CD4-positive, alpha-beta T cell (primary cell): ENCODE measurements around the gene DNAAF2. TPM values are rescaled to one million over a fixed set of nuclear protein-coding genes. Genes with fewer than 3 reads are reported as not detected.

Experiments
- ATAC-seq: fragments of 200-7000 bp; cut with Tn5 transposase; one replicate; pipeline ENCODE4 v1.10.0; 2022; ENCODE audit warnings: mild to moderate bottlenecking; ENCODE audit not compliant: poor library complexity
- CTCF ChIA-PET: fragments of 350-600 bp; sonication (Branson Sonifier 250); formaldehyde crosslinking; loops from one replicate; lab custom pipeline; 2021; ENCODE audit warnings: antibody characterized with exemption, inconsistent platforms; lab: Charles Lee
- POLR2A ChIA-PET: fragments of 350-600 bp; sonication (Branson Sonifier 250); formaldehyde crosslinking; loops from one replicate; lab custom pipeline; 2021; ENCODE audit warnings: antibody characterized with exemption, inconsistent platforms; lab: Charles Lee
- DNase-seq, 14 experiments: peaks; one replicate each; pipeline ENCODE4 v3.0.0-alpha.2; 2013 to 2020; ENCODE audit warnings: mixed read lengths in 2 of 14
- H3K27ac ChIP-seq, 2 donors: one replicate each; pipeline versions ENCODE4 v1.5.1 to v1.7.0; 2013; ENCODE audit warnings: low read length in 2 of 2, low read depth in 1 of 2, mild to moderate bottlenecking in 1 of 2
- H3K27me3 ChIP-seq, 2 experiments: 1 replicate in 1 of 2; 2 replicates in 1 of 2; pipeline versions ENCODE4 v1.6.1 to v1.7.0; 2013; ENCODE audit warnings: low read length in 2 of 2, control low read depth in 1 of 2, mild to moderate bottlenecking in 1 of 2, moderate library complexity in 1 of 2; ENCODE audit not compliant: insufficient read depth in 2 of 2, control insufficient read depth in 1 of 2
- H3K36me3 ChIP-seq: one replicate; pipeline ENCODE4 v1.6.1; 2013; ENCODE audit warnings: low read length, control low read depth; ENCODE audit not compliant: insufficient read depth
- H3K4me1 ChIP-seq: one replicate; pipeline ENCODE4 v1.6.1; 2013; ENCODE audit warnings: low read length, control low read depth; ENCODE audit not compliant: insufficient read depth
- H3K4me3 ChIP-seq: one replicate; pipeline ENCODE4 v1.5.1; 2013; ENCODE audit warnings: mild to moderate bottlenecking, low read length, moderate library complexity
- H3K9me3 ChIP-seq, 2 experiments: 1 replicate in 1 of 2; 2 replicates in 1 of 2; pipeline versions ENCODE4 v1.6.1 to v1.7.0; 2013; ENCODE audit warnings: low read length in 2 of 2, mild to moderate bottlenecking in 2 of 2, control low read depth in 1 of 2, moderate library complexity in 1 of 2; ENCODE audit not compliant: control insufficient read depth in 1 of 2, insufficient read depth in 1 of 2
- H3K27ac Mint-ChIP-seq: one replicate; pipeline ENCODE4 v1.8.0; 2020; ENCODE audit warnings: mixed read lengths
- H3K27me3 Mint-ChIP-seq: one replicate; pipeline ENCODE4 v1.8.0; 2021; ENCODE audit warnings: mixed read lengths
- H3K36me3 Mint-ChIP-seq: one replicate; pipeline ENCODE4 v1.8.0; 2021; ENCODE audit warnings: low read depth, mixed read lengths
- H3K4me1 Mint-ChIP-seq: one replicate; pipeline ENCODE4 v1.8.0; 2021; ENCODE audit warnings: low read depth, mixed read lengths
- H3K4me3 Mint-ChIP-seq: one replicate; pipeline ENCODE4 v1.8.0; 2020; ENCODE audit warnings: mild to moderate bottlenecking, mixed read lengths
- H3K9me3 Mint-ChIP-seq: one replicate; pipeline ENCODE4 v1.8.0; 2020; ENCODE audit warnings: mixed read lengths
- CTCF ChIP-seq: fragments of 200-600 bp; IDR thresholded peaks from one replicate; pipeline ENCODE4 v1.8.0; 2022; ENCODE audit warnings: antibody characterized with exemption, mild to moderate bottlenecking
- intact Hi-C, 2 experiments: fragments of 100-400 bp; cut with DNase I in 1 of 2; cut with micrococcal nuclease in 1 of 2; formaldehyde crosslinking; loops; one replicate each; pipeline versions ENCODE4 v1.15.1 to v1.9.0; 2023 to 2025; cut with DNase I, micrococcal nuclease
- total RNA-seq, 174 experiments: library from RNA in 2 of 174; stranded (reverse) in 2 of 174; gene quantifications; one replicate each; pipeline ENCODE4 v1.2.3 and lab custom pipeline; 2021 to 2026

Gene DNAAF2
- total RNA-seq, 2 experiments from 2014 or later = 7.5 to 8.0 TPM

GRCh38 chr14:49615776-49616175, 19.3 kb downstream of the DNAAF2 start:
- peaks cover 46% of the 10 kb centered on the region for H3K36me3 Mint-ChIP-seq
- POLR2A ChIA-PET = no interaction called here
- ATAC-seq (no peak), DNase-seq (no peak)
- H3K27me3 ChIP-seq = no peaks in the 10 kb centered on the region
- no peaks in the 10 kb centered on the region for H3K9me3 Mint-ChIP-seq
- peak overlapping the region; percentile 36 for H3K27ac Mint-ChIP-seq
- H3K27me3 Mint-ChIP-seq = no peaks in the 10 kb centered on the region
- H3K4me1 Mint-ChIP-seq = peaks cover 34% of the 10 kb centered on the region
- no peak overlapping the region for H3K4me3 ChIP-seq
- no peak overlapping the region for H3K27ac ChIP-seq
- peaks cover 22% of the 10 kb centered on the region for H3K36me3 ChIP-seq
- CTCF ChIA-PET = interaction anchor here (1.4 kb wide), 1 partner anchor 18 kb away, joined by 3 read pairs; no protein-coding TSS in a partner anchor
- no peak overlapping the region for H3K4me3 Mint-ChIP-seq
- no peak for TF ChIP-seq CTCF
- intact Hi-C loops = no loop called here
- H3K4me1 ChIP-seq = peaks cover 16% of the 10 kb centered on the region
- no peaks in the 10 kb centered on the region for H3K9me3 ChIP-seq

DNA sequence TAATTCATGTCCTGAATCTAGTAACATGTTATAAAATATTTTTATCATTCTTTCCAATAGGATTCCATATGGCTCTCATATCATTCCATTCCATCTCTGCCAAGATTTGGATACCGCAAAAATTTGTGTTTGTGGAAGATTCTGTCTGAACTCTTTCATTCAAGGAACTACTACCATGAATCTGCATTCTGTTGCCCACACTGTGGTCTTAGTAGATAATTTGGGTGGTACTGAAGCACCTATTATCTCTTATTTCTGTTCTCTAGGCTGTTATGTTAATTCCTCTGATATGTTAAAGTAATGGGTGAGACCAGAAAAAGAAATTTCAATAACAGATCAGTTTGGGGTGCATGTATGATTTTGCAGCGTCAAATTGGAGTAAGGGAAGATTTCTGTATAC, 20.8 kb downstream of the DNAAF2 start:
- no peak overlapping the region for H3K4me3 ChIP-seq
- Mint-ChIP-seq H3K27me3 (no peaks in the 10 kb centered on the region), H3K9me3 (no peaks in the 10 kb centered on the region), H3K4me3 (no peak overlapping the region), H3K36me3 (peaks cover 30% of the 10 kb centered on the region), H3K27ac (no peak overlapping the region), H3K4me1 (peaks cover 19% of the 10 kb centered on the region)
- no peaks in the 10 kb centered on the region for H3K27me3 ChIP-seq
- no peak for TF ChIP-seq CTCF
- ChIA-PET CTCF (no interaction called here), POLR2A (interaction anchor here (1.2 kb wide), 1 partner anchor 20 kb away, joined by 3 read pairs; no protein-coding TSS in a partner anchor)
- peaks cover 12% of the 10 kb centered on the region for H3K4me1 ChIP-seq
- no peak for ATAC-seq
- no peaks in the 10 kb centered on the region for H3K9me3 ChIP-seq
- no peak for DNase-seq
- no peak overlapping the region for H3K27ac ChIP-seq
- intact Hi-C loops = no loop called here
- H3K36me3 ChIP-seq = peaks cover 22% of the 10 kb centered on the region

DNA sequence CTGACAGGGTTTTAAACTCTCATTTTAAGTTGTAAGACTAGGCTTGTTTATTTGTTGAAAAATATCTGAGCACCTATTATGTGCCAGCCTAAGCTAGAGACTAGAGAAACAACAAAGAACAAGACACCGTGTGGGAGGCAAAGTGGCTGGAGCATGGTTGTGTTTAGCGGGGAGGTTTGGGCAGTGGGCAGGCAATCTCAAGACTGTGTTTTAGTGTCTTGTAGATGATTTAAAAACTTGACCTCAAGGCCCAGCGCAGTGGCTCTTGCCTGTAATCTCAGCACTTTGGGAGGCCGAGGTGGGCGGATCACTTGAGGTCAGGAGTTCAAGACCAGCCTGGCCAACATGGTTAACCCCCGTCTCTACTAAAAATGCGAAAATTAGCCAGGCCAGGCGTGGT, 22.4 kb downstream of the DNAAF2 start:
- Histone ChIP-seq H3K27ac (no peak overlapping the region), H3K4me3 (no peak overlapping the region), H3K36me3 (peaks cover 9% of the 10 kb centered on the region), H3K9me3 (no peaks in the 10 kb centered on the region), H3K4me1 (peaks cover under 1% of the 10 kb centered on the region), H3K27me3 (no peaks in the 10 kb centered on the region)
- Mint-ChIP-seq H3K9me3 (no peaks in the 10 kb centered on the region), H3K27ac (no peak overlapping the region), H3K4me1 (peaks cover 13% of the 10 kb centered on the region), H3K36me3 (peaks cover 26% of the 10 kb centered on the region), H3K4me3 (no peak overlapping the region), H3K27me3 (no peaks in the 10 kb centered on the region)
- TF ChIP-seq CTCF = no peak
- ChIA-PET CTCF (no interaction called here), POLR2A (interaction anchor here (1.5 to 6.1 kb wide), 2 partner anchors 8 to 26 kb away, joined by 4 to 26 read pairs; partner anchors contain the start of genes MGAT2 and RPL36AL)
- DNase-seq (no peak), ATAC-seq (no peak)
- intact Hi-C loops = no loop called here
